GM12864 (cell line): ENCODE measurements around the gene NME2.

Experiments
- DNase-seq: peaks from one replicate; pipeline ENCODE4 v3.0.0-alpha.2; 2011; ENCODE audit warnings: low read depth
- H3K4me3 ChIP-seq: 2 replicates; pipeline ENCODE4 v1.5.1; 2011; ENCODE audit warnings: mild to moderate bottlenecking, low read depth, low read length, control low read depth
- CTCF ChIP-seq: IDR thresholded peaks from 2 replicates; pipeline ENCODE4 v1.5.1; 2011; ENCODE audit warnings: low read depth, mild to moderate bottlenecking, moderate library complexity, low read length, control low read depth, inconsistent platforms; ENCODE audit errors: missing control alignments

The NME2 gene

GRCh38 chr17:51153210-51154072 is 12.8 kb upstream of the NME2 start, which contains the start of gene NME1:
NME1 (plus strand) TSS chr17:51153559; CDS start chr17:51155655, 2,096 bp downstream.
- DNase-seq, result peak; percentile 99
- peak within 1 kb of the TSS; percentile 53 for H3K4me3 ChIP-seq
- TF ChIP-seq CTCF, result peak; percentile 83

GRCh38 chr17:51154176-51154575 is 12.0 kb upstream of the NME2 start:
- no peak for DNase-seq
- no peak for TF ChIP-seq CTCF

GRCh38 chr17:51155416-51155815 is 10.8 kb upstream of the NME2 start:
- no peak for TF ChIP-seq CTCF
- H3K4me3 ChIP-seq, result peak overlapping the region; percentile 53; the same call in 1 of the 2 replicates

More at GRCh38 chr17:51154176-51154575, 12.0 kb upstream of the NME2 start:
- H3K4me3 ChIP-seq, result peak overlapping the region; percentile 53

GRCh38 chr17:51159604-51160003 is 6.6 kb upstream of the NME2 start:
- DNase-seq, result no peak
- TF ChIP-seq CTCF, result no peak
- no peak overlapping the region for H3K4me3 ChIP-seq

More at GRCh38 chr17:51155416-51155815, 10.8 kb upstream of the NME2 start:
- no peak for DNase-seq

GRCh38 chr17:51161541-51161940 is 4.7 kb upstream of the NME2 start:
- TF ChIP-seq CTCF, result no peak
- H3K4me3 ChIP-seq, result no peak overlapping the region
- DNase-seq, result no peak

GRCh38 chr17:51164911-51165679 is 1.1 kb upstream of the NME2 start:
- TF ChIP-seq CTCF, result no peak
- H3K4me3 ChIP-seq, result no peak overlapping the region; the same call in 1 of the 2 replicates
- no peak for DNase-seq
